Uterus (tissue), 2 donors: ENCODE results near the gene ERO1A.

Source experiments
- POLR2A ChIP-seq, 2 donors: fragments of 450-650 bp; IDR thresholded peaks; one replicate each; pipeline ENCODE4 v1.6.1; 2016; ENCODE audit warnings: antibody characterized with exemption in 2 of 2, mild to moderate bottlenecking in 1 of 2, moderate library complexity in 1 of 2
- TF ChIP-seq, protein P1 (sequence below), 4 experiments: fragments of 200-600 bp in 2 of 4; fragments of 450-650 bp in 2 of 4; sonication (generic) in 2 of 4; IDR thresholded peaks; one replicate each; pipeline ENCODE4 v1.5.1; 2016 to 2019; ENCODE audit warnings: antibody characterized with exemption in 4 of 4, mild to moderate bottlenecking in 2 of 4, moderate library complexity in 1 of 4

DNA sequence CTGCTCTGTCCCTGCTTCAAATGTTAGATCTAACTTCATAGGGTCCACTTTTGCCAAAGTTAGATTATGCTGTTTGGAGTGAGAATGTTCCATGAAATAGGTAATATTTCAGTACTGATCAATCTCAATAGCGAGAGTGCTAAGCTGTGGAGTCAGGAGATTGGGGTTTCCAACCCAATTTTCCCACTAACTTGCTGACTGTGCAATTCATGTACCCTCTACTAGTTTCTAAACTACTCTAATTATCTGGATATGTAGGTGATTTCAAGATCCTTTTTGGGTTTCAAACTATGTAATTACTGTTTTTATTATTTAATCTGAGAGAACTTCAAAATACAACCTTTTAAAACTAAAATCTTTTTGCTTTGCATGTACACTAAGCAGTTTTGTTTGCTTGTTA lies 96.8 kb downstream of the ERO1A start:
- TF ChIP-seq, protein P1, sequence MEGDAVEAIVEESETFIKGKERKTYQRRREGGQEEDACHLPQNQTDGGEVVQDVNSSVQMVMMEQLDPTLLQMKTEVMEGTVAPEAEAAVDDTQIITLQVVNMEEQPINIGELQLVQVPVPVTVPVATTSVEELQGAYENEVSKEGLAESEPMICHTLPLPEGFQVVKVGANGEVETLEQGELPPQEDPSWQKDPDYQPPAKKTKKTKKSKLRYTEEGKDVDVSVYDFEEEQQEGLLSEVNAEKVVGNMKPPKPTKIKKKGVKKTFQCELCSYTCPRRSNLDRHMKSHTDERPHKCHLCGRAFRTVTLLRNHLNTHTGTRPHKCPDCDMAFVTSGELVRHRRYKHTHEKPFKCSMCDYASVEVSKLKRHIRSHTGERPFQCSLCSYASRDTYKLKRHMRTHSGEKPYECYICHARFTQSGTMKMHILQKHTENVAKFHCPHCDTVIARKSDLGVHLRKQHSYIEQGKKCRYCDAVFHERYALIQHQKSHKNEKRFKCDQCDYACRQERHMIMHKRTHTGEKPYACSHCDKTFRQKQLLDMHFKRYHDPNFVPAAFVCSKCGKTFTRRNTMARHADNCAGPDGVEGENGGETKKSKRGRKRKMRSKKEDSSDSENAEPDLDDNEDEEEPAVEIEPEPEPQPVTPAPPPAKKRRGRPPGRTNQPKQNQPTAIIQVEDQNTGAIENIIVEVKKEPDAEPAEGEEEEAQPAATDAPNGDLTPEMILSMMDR (IDR thresholded peaks at IDR 0.05), result no peak
- TF ChIP-seq POLR2A (IDR thresholded peaks at IDR 0.05), result no peak
